ENCODE measurements around the gene GHRH. TPM values are rescaled to one million over a fixed set of nuclear protein-coding genes. Genes with fewer than 3 reads are reported as not detected.
A peak's percentile ranks its signal among the peaks of the same experiment; 100 is the strongest.

Gene GHRH
- total RNA-seq, 3 donors from 2014 or later (not counting 1 experiment from before 2014, with no cell fraction given), result not detected

DNA sequence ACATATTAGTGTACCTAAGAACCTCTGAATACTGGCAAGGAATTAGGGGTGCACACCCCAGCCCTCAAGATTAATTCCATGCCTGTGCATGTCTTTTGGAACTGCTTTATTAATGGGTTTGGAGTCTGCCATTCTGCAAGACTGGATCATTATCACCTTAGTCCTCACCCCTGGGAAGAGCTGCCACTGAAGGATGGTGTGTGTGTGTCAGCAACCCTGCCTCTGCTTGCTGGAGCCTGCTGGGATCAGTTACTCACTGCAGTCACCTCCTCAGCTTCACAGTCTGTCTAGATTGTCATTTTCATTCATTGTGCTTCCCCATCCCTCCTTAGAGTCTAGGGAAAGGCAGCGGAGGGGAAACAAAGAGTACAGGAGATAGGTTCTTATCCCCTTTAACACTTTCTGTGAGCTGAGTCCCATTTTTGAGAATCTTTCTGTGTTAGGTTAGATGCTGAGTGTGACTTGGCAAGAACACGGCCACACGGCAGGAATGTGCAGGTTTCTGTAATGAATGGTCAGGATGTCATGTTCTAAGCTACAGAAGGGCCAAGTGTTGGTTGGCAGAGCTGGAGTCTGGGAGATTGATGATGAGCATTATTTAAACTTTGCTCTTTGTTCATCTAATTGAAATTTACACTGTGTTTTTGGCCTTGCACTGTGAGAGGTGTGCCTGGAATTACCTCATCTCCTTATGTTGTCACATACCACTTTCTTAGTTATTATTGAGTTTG is 21.1 kb downstream of the GHRH start:
- intact Hi-C loops (cut with micrococcal nuclease), result no loop called here
- Histone ChIP-seq H3K9me3 (ENCODE audit: control insufficient read depth, insufficient read depth, low read length) (no peaks in the 10 kb centered on the region), H3K36me3 (ENCODE audit: control insufficient read depth, insufficient read depth, low read length) (peaks cover 80% of the 10 kb centered on the region), H3K27ac (ENCODE audit: low read length) (no peak overlapping the region), H3K27me3 (ENCODE audit: control insufficient read depth, insufficient read depth, low read length) (no peaks in the 10 kb centered on the region), H3K4me3 (ENCODE audit: low read length) (no peak overlapping the region), H3K4me1 (ENCODE audit: control insufficient read depth, insufficient read depth, low read length) (no peaks in the 10 kb centered on the region)
- WGBS (ENCODE audit: insufficient coverage), result 98% methylated on average over 2 of the region's 3 CpGs
- H3K27me3 Mint-ChIP-seq (ENCODE audit: low read depth in 2 of 2), result no peaks in the 10 kb centered on the region
- peaks cover 35% of the 10 kb centered on the region for H3K36me3 Mint-ChIP-seq
- DNase-seq, result no peak
- TF ChIP-seq, protein P1, sequence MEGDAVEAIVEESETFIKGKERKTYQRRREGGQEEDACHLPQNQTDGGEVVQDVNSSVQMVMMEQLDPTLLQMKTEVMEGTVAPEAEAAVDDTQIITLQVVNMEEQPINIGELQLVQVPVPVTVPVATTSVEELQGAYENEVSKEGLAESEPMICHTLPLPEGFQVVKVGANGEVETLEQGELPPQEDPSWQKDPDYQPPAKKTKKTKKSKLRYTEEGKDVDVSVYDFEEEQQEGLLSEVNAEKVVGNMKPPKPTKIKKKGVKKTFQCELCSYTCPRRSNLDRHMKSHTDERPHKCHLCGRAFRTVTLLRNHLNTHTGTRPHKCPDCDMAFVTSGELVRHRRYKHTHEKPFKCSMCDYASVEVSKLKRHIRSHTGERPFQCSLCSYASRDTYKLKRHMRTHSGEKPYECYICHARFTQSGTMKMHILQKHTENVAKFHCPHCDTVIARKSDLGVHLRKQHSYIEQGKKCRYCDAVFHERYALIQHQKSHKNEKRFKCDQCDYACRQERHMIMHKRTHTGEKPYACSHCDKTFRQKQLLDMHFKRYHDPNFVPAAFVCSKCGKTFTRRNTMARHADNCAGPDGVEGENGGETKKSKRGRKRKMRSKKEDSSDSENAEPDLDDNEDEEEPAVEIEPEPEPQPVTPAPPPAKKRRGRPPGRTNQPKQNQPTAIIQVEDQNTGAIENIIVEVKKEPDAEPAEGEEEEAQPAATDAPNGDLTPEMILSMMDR (IDR thresholded peaks at IDR 0.05), result no peak
- H3K4me1 Mint-ChIP-seq, result peaks cover 0 to 5% of the 10 kb centered on the region in 2 donors
- no peak overlapping the region for H3K4me3 Mint-ChIP-seq
- peak overlapping the region in 1 of 2 donors; percentile 9 for H3K27ac Mint-ChIP-seq
- ATAC-seq, result no peak
- no peaks in the 10 kb centered on the region for H3K9me3 Mint-ChIP-seq

DNA sequence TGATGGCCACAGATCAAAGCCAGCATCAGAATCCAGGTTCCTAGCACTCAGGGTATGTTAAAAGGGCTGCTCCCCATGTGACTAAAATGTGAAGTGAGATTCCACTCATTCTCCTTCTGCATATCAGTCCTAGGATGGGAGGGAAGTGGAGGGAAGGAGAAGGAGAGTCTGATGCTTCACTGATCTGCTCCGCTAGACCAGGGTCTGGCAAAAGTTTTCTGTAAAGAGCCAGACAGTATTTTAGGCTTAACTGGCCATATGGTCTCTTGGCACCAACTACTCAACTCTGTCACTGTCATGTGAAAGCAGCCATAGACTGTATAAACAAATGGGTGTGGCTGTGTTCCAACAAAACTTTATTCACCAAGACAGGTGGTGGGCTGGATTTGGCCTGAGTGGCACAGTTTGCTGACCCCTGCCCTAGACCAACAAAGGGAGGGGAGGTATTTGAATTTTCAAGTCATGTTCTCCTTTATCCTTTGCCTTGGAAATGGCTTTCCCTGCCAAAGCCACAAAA is 22.6 kb downstream of the GHRH start:
- WGBS (ENCODE audit: insufficient coverage), result 93% methylated on average over 1 of the region's 1 CpG
- intact Hi-C loops (cut with micrococcal nuclease), result no loop called here
- H3K27ac ChIP-seq (ENCODE audit: low read length), result no peak overlapping the region

DNA sequence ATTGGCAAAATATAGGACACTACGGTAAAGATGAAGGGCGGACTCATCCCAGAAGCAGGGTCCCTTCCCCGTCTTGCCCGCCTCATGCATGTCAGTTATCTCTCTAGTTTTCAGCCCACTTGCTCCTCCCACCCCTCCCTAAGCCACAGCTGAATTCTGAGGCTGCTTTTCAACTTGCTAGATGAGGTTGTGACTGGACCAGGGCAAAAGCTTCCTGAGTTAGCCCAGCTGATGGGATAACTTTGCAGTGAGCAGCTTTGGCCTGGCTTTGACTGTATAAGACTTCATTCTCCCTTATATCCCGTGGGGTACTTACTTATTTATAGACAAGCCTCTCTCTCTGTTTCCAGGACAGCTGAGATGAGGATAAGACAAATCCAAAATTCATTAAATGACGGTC is 23.2 kb downstream of the GHRH start:
- ATAC-seq, result no peak
- Mint-ChIP-seq H3K36me3 (peaks cover 46% of the 10 kb centered on the region), H3K4me1 (peaks cover 0 to 3% of the 10 kb centered on the region in 2 donors), H3K27me3 (ENCODE audit: low read depth in 2 of 2) (no peaks in the 10 kb centered on the region), H3K27ac (no peak overlapping the region), H3K4me3 (no peak overlapping the region), H3K9me3 (no peaks in the 10 kb centered on the region)
- Histone ChIP-seq H3K4me3 (ENCODE audit: low read length) (no peak overlapping the region), H3K27me3 (ENCODE audit: control insufficient read depth, insufficient read depth, low read length) (no peaks in the 10 kb centered on the region), H3K27ac (ENCODE audit: low read length) (no peak overlapping the region), H3K9me3 (ENCODE audit: control insufficient read depth, insufficient read depth, low read length) (no peaks in the 10 kb centered on the region), H3K36me3 (ENCODE audit: control insufficient read depth, insufficient read depth, low read length) (peaks cover 91% of the 10 kb centered on the region), H3K4me1 (ENCODE audit: control insufficient read depth, insufficient read depth, low read length) (no peaks in the 10 kb centered on the region)
- WGBS (ENCODE audit: insufficient coverage), result 100% methylated on average over 6 of the region's 6 CpGs
- intact Hi-C loops (cut with micrococcal nuclease), result no loop called here
- TF ChIP-seq, protein P1 (IDR thresholded peaks at IDR 0.05), result no peak
- no peak for DNase-seq

More for the DNA sequence above, 22.6 kb downstream of the GHRH start:
- ATAC-seq (no peak), DNase-seq (no peak)
- no peaks in the 10 kb centered on the region for H3K9me3 Mint-ChIP-seq
- TF ChIP-seq, protein P1 (IDR thresholded peaks at IDR 0.05), result no peak
- no peak overlapping the region for H3K27ac Mint-ChIP-seq
- Histone ChIP-seq H3K36me3 (ENCODE audit: control insufficient read depth, insufficient read depth, low read length) (peaks cover 91% of the 10 kb centered on the region), H3K4me3 (ENCODE audit: low read length) (no peak overlapping the region), H3K9me3 (ENCODE audit: control insufficient read depth, insufficient read depth, low read length) (no peaks in the 10 kb centered on the region), H3K4me1 (ENCODE audit: control insufficient read depth, insufficient read depth, low read length) (no peaks in the 10 kb centered on the region), H3K27me3 (ENCODE audit: control insufficient read depth, insufficient read depth, low read length) (no peaks in the 10 kb centered on the region)
- H3K36me3 Mint-ChIP-seq, result peaks cover 47% of the 10 kb centered on the region
- no peak overlapping the region for H3K4me3 Mint-ChIP-seq
- peaks cover 0 to 5% of the 10 kb centered on the region in 2 donors for H3K4me1 Mint-ChIP-seq
- H3K27me3 Mint-ChIP-seq (ENCODE audit: low read depth in 2 of 2), result no peaks in the 10 kb centered on the region

Measured in natural killer cell (primary cell).